Measurements from ENCODE around the gene TREML2. TPM values are rescaled to one million over a fixed set of nuclear protein-coding genes. Genes with fewer than 3 reads are reported as not detected.

The TREML2 gene
- total and polyA plus RNA-seq, 8 donors, result 0.16 to 3.2 (median 0.27) TPM

- Histone ChIP-seq H3K27ac (no peak overlapping the region), H3K4me1 (no peaks in the 10 kb centered on the region), H3K36me3 (no peaks in the 10 kb centered on the region), H3K9me3 (no peaks in the 10 kb centered on the region), H3K27me3 (peaks cover 29 to 35% of the 10 kb centered on the region in 2 donors), H3K4me3 (no peak overlapping the region)
- intact Hi-C loops (cut with DNase I), result no loop called here
- ATAC-seq, result no peak
- no peak for TF ChIP-seq CTCF (IDR thresholded peaks at IDR 0.05)
- no peak for DNase-seq
Observed at GRCh38 chr6:41237128-41237527, 36.2 kb upstream of the TREML2 start.

- no peak for DNase-seq
- Histone ChIP-seq H3K27ac (no peak overlapping the region), H3K36me3 (no peaks in the 10 kb centered on the region), H3K27me3 (peaks cover 24 to 35% of the 10 kb centered on the region in 2 donors), H3K4me1 (no peaks in the 10 kb centered on the region), H3K9me3 (no peaks in the 10 kb centered on the region), H3K4me3 (no peak overlapping the region)
- no peak for TF ChIP-seq CTCF (IDR thresholded peaks at IDR 0.05)
- intact Hi-C loops (cut with DNase I), result no loop called here
- ATAC-seq, result no peak
Observed at GRCh38 chr6:41236276-41236675, 35.3 kb upstream of the TREML2 start.

GRCh38 chr6:41232667-41233066 lies 31.7 kb upstream of the TREML2 start:
- peaks cover 0 to 3% of the 10 kb centered on the region in 2 donors for H3K27me3 ChIP-seq
- TF ChIP-seq CTCF (IDR thresholded peaks at IDR 0.05), result no peak
- H3K4me1 ChIP-seq, result peaks cover 0 to 7% of the 10 kb centered on the region in 2 donors
- H3K9me3 ChIP-seq, result no peaks in the 10 kb centered on the region
- ATAC-seq (no peak), DNase-seq (no peak)
- H3K36me3 ChIP-seq, result no peaks in the 10 kb centered on the region
- no peak overlapping the region for H3K27ac ChIP-seq
- intact Hi-C loops (cut with DNase I), result no loop called here
- H3K4me3 ChIP-seq, result no peak overlapping the region

GRCh38 chr6:41231246-41231645 lies 30.3 kb upstream of the TREML2 start:
- Histone ChIP-seq H3K9me3 (no peaks in the 10 kb centered on the region), H3K27me3 (peaks cover 0 to 16% of the 10 kb centered on the region in 2 donors), H3K4me3 (no peak overlapping the region), H3K36me3 (no peaks in the 10 kb centered on the region), H3K27ac (no peak overlapping the region), H3K4me1 (peaks cover 0 to 7% of the 10 kb centered on the region in 2 donors)
- no peak for TF ChIP-seq CTCF (IDR thresholded peaks at IDR 0.05)
- intact Hi-C loops (cut with DNase I), result no loop called here
- ATAC-seq (no peak), DNase-seq (no peak)

- intact Hi-C loops (cut with DNase I), result loop anchor here in 1 of 2 donors (10.0 kb wide), 1 partner anchor 345 kb away; no protein-coding TSS in a partner anchor
- no peak for ATAC-seq
Observed at GRCh38 chr6:41229721-41230120, 28.8 kb upstream of the TREML2 start.

More at GRCh38 chr6:41229721-41230120, 28.8 kb upstream of the TREML2 start:
- H3K36me3 ChIP-seq, result no peaks in the 10 kb centered on the region
- H3K27me3 ChIP-seq, result peaks cover 0 to 16% of the 10 kb centered on the region in 2 donors
- no peak overlapping the region for H3K27ac ChIP-seq
- peaks cover 0 to 7% of the 10 kb centered on the region in 2 donors for H3K4me1 ChIP-seq
- DNase-seq, result no peak
- H3K9me3 ChIP-seq, result no peaks in the 10 kb centered on the region
- no peak overlapping the region for H3K4me3 ChIP-seq
- TF ChIP-seq CTCF (IDR thresholded peaks at IDR 0.05), result no peak
